OCI-LY3 (cell line): ENCODE data around the gene C16orf74.

Experiments used
- H2AFZ ChIP-seq: fragments of 200-600, 300-600 bp; shearing (Covaris generic); 2 replicates; pipeline ENCODE4 v1.6.0; 2014; ENCODE audit warnings: antibody characterized with exemption, low read depth, low read length
- H3K27ac ChIP-seq: fragments of 200-600, 300-600 bp; sonication (generic); 2 replicates; pipeline ENCODE4 v1.5.1; 2014; ENCODE audit warnings: mild to moderate bottlenecking, low read length, moderate library complexity, mixed read lengths
- H3K27me3 ChIP-seq: fragments of 200-600, 300-600 bp; sonication (generic); 2 replicates; pipeline ENCODE4 v1.6.1; 2014; ENCODE audit warnings: low read depth, low read length, mixed read lengths
- H3K36me3 ChIP-seq: fragments of 200-600, 300-600 bp; sonication (generic); replicated peaks from 2 replicates; pipeline ENCODE3; 2014; ENCODE audit warnings: low read depth, low read length, mixed read lengths
- H3K4me1 ChIP-seq: fragments of 300-600, 200-600 bp; sonication (generic); 2 replicates; pipeline ENCODE4 v1.6.1; 2014; ENCODE audit warnings: low read length, mixed read lengths
- H3K4me2 ChIP-seq: fragments of 200-600, 300-600 bp; sonication (generic); 2 replicates; pipeline ENCODE4 v1.6.1; 2014; ENCODE audit warnings: low read length, mixed read lengths
- H3K4me3 ChIP-seq: fragments of 300-600, 200-600 bp; sonication (generic); 2 replicates; pipeline ENCODE4 v1.5.1; 2014; ENCODE audit warnings: antibody characterized with exemption, mild to moderate bottlenecking, low read length, moderate library complexity
- H3K79me2 ChIP-seq: fragments of 300-600, 200-600 bp; shearing (Covaris generic); 2 replicates; pipeline ENCODE4 v1.6.1; 2014; ENCODE audit warnings: mild to moderate bottlenecking, low read length, mixed read lengths
- H3K9ac ChIP-seq: fragments of 300-600, 200-600 bp; shearing (Covaris generic); 2 replicates; pipeline ENCODE4 v1.6.0; 2014; ENCODE audit warnings: mild to moderate bottlenecking, low read length, moderate library complexity
- H3K9me3 ChIP-seq: fragments of 200-600, 300-600 bp; shearing (Covaris generic); 2 replicates; pipeline ENCODE4 v1.6.1; 2014; ENCODE audit warnings: low read length, mixed read lengths; ENCODE audit not compliant: insufficient read depth
- H4K20me1 ChIP-seq: fragments of 200-600, 300-600 bp; sonication (generic); 2 replicates; pipeline ENCODE4 v1.6.1; 2016; ENCODE audit warnings: low read length, mixed read lengths; ENCODE audit not compliant: insufficient read depth
- EZH2phosphoT487 ChIP-seq: fragments of 200-600 bp; shearing (Covaris generic); IDR thresholded peaks from 2 replicates; pipeline ENCODE4 v1.6.1; 2018; ENCODE audit warnings: antibody characterized with exemption, mixed run types, low read depth
- TF ChIP-seq, protein P1 (sequence below): fragments of 200-600, 300-600 bp; sonication (generic); IDR thresholded peaks from 2 replicates; pipeline ENCODE4 v1.5.1; 2014; ENCODE audit warnings: antibody characterized with exemption, low read length, low read depth

The C16orf74 gene

DNA sequence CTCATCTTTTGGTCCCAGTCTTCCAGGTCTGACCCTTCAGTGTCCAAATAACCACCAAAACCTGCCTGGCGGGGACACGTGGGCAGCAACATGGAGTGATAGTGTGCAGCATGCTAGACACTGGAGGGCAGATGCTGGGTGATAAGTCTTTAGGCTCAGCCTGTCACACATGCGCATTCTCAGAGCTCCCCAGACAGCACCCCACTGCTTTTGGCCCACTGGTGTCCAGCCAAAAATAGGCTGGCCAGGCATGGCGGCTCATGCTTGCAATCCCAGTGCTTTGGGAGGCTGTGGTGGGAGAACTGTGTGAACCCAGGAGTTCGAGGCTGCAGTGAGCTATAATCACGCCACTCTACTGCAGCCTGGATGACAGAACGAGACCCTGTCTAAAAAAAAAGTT, 74.4 kb downstream of the C16orf74 start:
- H3K79me2 ChIP-seq = no peaks in the 10 kb centered on the region

DNA sequence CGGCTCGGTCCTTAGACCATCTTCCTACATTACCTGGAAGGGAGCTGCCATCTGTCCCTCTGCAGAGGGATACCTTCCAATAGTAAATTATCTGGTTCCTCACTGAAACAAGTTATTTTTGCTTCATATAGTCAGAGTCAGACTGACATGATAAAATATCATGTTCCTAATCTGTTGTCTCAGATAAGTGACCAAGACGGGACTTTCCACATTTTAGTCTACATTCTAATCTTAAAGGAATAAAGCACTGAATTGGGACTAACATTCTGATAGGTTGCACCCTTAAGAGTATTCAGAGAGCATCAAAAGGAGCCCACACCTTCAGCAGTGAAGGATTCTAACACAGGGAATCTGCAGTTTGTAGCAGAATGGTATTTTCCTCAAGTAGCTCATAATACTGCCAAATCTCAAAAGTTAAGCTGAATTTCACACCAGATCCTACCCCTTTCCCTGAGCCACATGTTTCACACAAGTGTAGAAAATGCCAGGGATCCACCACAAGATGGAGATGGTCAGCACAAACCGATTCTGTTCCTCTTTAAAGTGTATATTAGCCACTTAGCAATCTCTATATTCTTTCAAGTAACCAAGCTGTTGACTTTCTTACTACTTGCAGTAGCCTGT, 75.5 kb downstream of the C16orf74 start:
- H3K9me3 ChIP-seq = no peaks in the 10 kb centered on the region
- H3K36me3 ChIP-seq = peaks cover 47% of the 10 kb centered on the region
- no peaks in the 10 kb centered on the region for H3K79me2 ChIP-seq
- H3K4me1 ChIP-seq = peaks cover 1% of the 10 kb centered on the region; the same call in 1 of the 2 replicates
- H2AFZ ChIP-seq = no peak overlapping the region
- H3K27me3 ChIP-seq = no peaks in the 10 kb centered on the region
- TF ChIP-seq, protein P1, sequence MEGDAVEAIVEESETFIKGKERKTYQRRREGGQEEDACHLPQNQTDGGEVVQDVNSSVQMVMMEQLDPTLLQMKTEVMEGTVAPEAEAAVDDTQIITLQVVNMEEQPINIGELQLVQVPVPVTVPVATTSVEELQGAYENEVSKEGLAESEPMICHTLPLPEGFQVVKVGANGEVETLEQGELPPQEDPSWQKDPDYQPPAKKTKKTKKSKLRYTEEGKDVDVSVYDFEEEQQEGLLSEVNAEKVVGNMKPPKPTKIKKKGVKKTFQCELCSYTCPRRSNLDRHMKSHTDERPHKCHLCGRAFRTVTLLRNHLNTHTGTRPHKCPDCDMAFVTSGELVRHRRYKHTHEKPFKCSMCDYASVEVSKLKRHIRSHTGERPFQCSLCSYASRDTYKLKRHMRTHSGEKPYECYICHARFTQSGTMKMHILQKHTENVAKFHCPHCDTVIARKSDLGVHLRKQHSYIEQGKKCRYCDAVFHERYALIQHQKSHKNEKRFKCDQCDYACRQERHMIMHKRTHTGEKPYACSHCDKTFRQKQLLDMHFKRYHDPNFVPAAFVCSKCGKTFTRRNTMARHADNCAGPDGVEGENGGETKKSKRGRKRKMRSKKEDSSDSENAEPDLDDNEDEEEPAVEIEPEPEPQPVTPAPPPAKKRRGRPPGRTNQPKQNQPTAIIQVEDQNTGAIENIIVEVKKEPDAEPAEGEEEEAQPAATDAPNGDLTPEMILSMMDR = peak; percentile 28; the same call in 1 of the 2 replicates
- TF ChIP-seq EZH2phosphoT487 = no peak
- H3K4me2 ChIP-seq = no peak overlapping the region
- H3K27ac ChIP-seq = no peak overlapping the region
- H4K20me1 ChIP-seq = 0 out of 2 replicates have a peak, but pooled peaks cover 4% of the 10 kb centered on the region
- H3K9ac ChIP-seq = no peak overlapping the region
- no peak overlapping the region for H3K4me3 ChIP-seq

More for the DNA sequence above, 74.4 kb downstream of the C16orf74 start:
- Histone ChIP-seq H3K36me3 (peaks cover 52% of the 10 kb centered on the region), H3K4me3 (no peak overlapping the region), H3K27me3 (no peaks in the 10 kb centered on the region), H3K4me2 (no peak overlapping the region), H3K27ac (no peak overlapping the region), H3K9ac (no peak overlapping the region), H2AFZ (no peak overlapping the region), H3K4me1 (peaks cover 7% of the 10 kb centered on the region; the same call in 1 of the 2 replicates), H3K9me3 (no peaks in the 10 kb centered on the region), H4K20me1 (0 out of 2 replicates have a peak, but pooled peaks cover 4% of the 10 kb centered on the region)
- no peak for TF ChIP-seq EZH2phosphoT487
- TF ChIP-seq, protein P1 = no peak

DNA sequence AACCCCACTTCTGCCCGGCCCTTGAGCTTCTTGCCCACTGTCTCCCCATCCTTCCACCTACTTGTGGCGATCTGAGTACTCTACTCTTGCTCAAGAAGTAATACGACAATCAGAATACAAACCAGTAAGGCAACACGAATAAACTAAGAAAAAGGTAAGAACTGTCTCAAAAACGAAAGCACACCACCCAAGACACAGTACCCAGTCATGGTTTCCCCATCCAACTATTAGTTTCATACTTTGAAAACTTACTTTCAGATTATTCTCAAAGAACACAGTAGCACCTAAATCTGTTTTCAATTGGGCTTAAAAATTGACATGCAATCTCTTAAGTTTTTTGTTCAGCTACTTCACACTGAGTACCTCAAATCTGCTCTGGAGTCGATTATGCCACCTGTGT, 76.1 kb downstream of the C16orf74 start:
- H2AFZ ChIP-seq = no peak overlapping the region
- no peaks in the 10 kb centered on the region for H3K9me3 ChIP-seq
- H3K4me3 ChIP-seq = no peak overlapping the region
- H3K4me2 ChIP-seq = no peak overlapping the region
- no peak overlapping the region for H3K9ac ChIP-seq
- H3K4me1 ChIP-seq = no peaks in the 10 kb centered on the region
- H3K79me2 ChIP-seq = no peaks in the 10 kb centered on the region
- peaks cover 6% of the 10 kb centered on the region; the same call in 1 of the 2 replicates for H4K20me1 ChIP-seq
- peaks cover 49% of the 10 kb centered on the region for H3K36me3 ChIP-seq
- H3K27me3 ChIP-seq = no peaks in the 10 kb centered on the region
- no peak for TF ChIP-seq EZH2phosphoT487
- TF ChIP-seq, protein P1 = no peak
- no peak overlapping the region for H3K27ac ChIP-seq

DNA sequence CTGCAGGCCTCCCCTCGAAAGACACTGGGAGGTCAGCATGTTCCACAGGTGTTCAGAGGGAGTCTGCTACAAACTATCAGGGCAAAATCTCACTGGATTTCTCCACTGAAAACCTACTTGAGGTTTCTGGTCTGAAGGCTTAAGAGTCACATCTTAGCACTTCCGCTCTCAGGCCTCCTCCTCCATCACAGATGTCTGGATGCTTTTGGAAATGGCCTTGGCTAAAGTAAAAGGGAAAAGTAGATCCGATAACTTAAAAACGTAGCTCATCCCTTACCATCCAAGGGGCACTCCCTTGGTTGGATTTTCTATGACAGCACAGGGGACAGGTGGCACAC, 76.5 kb downstream of the C16orf74 start:
- peaks cover 48% of the 10 kb centered on the region for H3K36me3 ChIP-seq
- H3K4me1 ChIP-seq = no peaks in the 10 kb centered on the region
- no peak overlapping the region for H2AFZ ChIP-seq
- no peak overlapping the region for H3K9ac ChIP-seq
- H3K79me2 ChIP-seq = no peaks in the 10 kb centered on the region
- H4K20me1 ChIP-seq = peaks cover 9% of the 10 kb centered on the region; the same call in 1 of the 2 replicates
- no peaks in the 10 kb centered on the region for H3K27me3 ChIP-seq
- H3K4me2 ChIP-seq = no peak overlapping the region
- no peaks in the 10 kb centered on the region for H3K9me3 ChIP-seq
- no peak overlapping the region for H3K27ac ChIP-seq
- TF ChIP-seq, protein P1 = no peak
- TF ChIP-seq EZH2phosphoT487 = no peak
- H3K4me3 ChIP-seq = no peak overlapping the region
